ENCODE results near the gene CXCL10. TPM values are rescaled to one million over a fixed set of nuclear protein-coding genes. Genes with fewer than 3 reads are reported as not detected.
"Not testable (repeated sequence)": the region's sequence is repeated elsewhere in the genome, so short reads cannot be mapped to it uniquely, and the experiment has no call there.

CXCL10 gene
- total RNA-seq (2014; rRNA removed; shearing (Covaris generic)), result not detected in 2 replicates

DNA sequence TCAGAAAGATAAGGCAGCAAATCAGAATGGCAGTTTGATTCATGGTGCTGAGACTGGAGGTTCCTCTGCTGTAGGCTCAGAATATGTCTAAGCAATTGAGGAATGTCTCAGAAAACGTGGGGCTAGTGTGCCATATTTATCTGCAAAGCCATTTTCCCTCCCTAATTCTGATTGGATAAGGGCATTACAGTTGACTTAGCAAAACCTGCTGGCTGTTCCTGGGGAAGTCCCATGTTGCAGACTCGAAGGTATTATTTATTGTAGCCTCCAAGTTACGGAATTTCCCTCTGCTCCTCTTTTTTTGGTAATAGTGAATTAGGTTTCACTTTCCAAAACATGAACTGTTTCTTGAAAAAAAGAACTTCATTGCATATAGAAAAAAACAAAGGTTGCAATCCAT is at the start of gene CXCL10:
TSS of gene CXCL10 (minus strand) at position 109 of the 400 bp plus-strand sequence. CDS start at position 43, 66 bp downstream.
- peak; percentile 7 for DNase-seq (ENCODE audit: low spot score)

DNA sequence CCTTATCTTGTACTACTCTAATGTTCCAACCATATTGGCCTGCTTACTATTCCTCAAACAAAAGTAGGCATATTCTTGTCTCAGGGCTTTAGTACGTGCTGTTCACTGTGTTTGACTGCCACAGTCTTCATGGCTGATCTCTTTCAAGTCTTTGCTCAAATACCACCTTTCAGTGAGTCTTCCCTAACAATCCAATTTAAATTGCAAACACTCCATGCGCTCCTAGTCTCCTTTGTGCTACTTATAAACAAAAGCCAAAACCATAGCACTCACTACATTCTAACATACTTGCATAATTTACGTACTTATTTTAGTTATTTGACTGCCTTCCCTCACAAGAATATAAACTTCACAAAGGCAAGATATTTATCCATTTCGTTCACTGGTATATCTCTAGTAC is 49.5 kb upstream of the CXCL10 start:
- no peak for DNase-seq (ENCODE audit: low spot score)

DNA sequence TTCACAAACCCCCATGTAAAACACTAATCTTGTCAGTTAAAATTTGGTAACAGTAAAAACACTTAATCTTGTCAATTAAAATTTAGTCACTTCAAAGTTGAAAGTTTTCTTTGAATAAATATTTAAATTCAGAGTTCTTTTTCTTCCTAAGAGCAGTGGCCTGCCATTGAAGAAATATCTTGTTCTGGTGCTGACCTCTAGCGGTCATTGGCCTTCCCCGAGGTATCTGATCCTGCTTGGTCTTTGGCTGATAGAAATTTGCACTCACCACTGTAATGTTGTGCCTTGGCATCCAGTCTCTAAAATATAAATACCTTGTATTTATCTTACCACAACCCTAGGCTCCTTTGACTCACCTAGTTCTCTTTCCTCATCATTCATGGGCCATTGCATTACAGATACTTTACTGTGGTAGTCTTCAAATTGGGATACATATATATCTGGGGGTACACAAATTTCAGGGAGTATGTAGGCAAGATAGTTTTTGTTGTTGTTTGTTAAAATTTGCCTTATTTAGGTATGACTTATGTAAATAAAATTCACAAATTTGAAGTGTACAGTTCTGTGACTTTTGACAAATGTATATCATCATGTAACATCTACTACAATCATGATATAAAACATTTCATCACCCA is 44.5 kb upstream of the CXCL10 start:
- peak; percentile 55 for DNase-seq (ENCODE audit: low spot score)

DNA sequence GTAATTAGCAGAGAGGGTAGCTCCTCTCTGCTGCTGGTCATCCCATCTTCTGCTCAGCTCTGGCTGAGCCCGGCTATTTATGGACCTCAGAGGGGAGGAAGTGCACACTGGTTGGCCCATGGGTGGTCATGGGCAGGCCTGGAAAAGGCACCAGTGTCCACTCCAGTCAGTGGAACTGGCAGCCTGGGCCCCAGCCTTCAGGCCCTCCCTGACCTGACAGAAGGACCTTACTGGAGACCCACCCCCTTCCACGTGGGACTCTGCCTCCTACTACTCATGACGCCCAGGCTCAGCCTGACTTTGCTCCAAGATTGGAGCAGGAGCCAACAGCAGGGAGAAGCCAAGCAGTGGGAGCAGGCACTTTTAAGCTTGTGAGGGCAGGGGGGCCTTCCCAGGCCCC is 43.2 kb upstream of the CXCL10 start:
- DNase-seq (ENCODE audit: low spot score), result no peak

DNA sequence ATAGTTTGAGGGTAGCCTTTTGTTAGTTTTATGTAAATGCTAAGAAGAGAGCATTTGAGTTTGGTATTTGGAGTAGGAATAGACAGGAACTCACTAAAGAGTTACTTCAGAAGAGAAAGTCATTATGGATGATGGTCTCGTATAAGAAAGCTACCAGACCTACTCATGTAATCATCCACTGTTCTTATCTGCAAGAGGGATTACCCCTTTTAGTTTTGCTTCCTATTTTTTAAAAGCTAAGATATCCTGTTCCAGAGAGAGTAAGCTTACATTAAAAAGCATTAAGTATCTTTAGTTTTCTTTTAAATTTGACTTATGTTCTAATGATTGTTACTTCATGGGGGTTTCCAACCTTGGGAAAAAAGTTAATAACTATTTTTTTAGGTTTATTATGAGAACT is 38.7 kb upstream of the CXCL10 start:
- no peak for DNase-seq (ENCODE audit: low spot score)

DNA sequence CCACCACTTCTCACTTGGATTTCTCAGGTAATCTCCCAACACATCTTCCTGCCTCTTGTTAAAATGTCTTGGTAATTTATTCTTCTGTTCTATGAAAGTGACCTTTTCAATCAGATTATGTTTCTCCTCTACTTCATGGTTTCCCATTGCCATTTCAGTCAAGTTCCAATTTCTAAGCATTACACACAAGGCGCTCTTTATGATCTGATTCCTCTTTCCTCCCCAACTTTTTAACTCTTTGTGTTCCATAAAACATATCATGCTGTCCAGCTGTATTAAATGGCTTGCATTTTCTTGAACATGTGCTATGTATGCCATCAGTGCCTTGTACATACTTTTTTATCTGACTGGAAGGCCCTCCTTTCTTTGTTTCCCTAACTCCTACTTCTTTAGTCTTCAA is 38.1 kb upstream of the CXCL10 start:
- DNase-seq (ENCODE audit: low spot score), result no peak

DNA sequence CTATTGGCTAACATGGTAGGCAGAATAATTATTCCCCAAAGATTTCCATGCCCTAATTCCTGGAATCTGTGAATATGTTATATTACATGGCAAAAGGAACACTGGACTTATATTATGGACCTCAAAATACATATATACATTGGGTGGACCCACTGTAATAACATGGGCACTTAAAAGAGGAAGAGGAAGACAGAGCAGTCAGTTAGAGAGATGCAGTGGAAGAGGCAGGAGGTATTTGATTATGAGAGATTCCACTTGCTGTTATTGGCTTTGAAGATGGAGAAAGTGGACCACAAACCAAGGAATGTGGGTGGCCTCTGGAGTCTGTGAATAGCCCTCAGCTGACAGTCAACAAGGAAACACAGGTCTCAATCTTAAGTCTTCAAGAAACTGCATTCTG is 37.2 kb upstream of the CXCL10 start:
- no peak for DNase-seq (ENCODE audit: low spot score)

DNA sequence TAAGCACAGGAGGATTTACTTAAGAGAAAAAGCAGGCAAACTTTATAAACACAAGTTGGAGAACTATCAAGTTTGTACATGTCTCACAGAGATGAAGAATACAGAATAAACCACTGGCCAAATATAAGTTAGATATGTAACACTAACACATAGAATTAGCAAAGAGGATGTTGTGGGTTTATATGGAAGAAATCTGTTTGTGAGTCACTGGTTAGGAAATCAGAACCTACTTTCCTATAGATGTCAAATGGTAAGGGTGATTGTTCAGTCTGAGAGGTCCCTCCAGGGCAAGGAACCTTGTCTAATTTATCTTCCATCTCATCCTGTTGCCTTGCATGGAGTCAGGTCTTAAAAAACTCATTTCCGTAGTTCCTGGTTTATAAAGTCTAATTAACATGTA is 36.5 kb upstream of the CXCL10 start:
- no peak for DNase-seq (ENCODE audit: low spot score)

DNA sequence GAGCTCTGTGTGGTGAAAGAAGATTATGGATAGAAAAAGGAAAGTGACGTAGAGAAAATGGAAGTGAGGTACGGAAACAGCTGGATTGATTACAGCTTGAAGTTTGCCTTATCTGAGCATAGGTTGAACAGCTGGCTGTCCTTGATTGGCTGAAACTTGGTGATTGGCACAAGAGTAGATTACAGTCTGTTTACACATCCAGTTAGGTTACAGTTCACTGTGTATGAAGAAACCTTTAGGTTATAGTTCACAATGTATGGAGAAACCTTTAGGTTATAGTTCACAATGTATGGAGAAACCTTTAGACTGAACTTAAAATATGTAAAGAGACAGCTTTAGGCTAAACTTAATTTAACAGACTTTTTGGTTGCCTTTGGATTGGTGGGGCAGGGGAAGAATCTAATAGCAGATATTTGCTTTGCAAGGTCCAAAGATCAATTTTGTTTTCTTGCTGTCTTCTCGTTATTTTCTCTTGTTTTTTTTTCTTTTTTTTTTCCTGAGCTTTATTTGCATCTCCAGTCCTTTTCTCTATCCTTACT is 35.7 kb upstream of the CXCL10 start:
- no peak for DNase-seq (ENCODE audit: low spot score)

DNA sequence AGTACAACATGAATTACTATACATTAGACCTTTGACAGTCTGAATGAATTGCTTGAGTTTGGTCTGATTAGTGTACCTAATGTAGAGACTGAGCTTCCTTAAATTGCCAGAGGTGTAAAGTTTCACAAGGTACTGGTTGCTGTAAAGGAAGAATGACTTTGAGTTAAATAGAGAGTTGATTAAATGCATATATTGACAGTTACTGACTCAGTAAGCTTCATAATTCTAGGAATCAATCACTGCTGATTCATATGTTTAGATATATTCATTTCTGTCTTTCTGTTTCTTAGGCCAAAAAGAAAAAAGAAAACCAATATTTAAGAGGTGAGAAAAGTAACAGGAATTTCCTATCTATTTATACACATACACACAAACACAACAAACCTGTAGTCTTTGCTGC is 35.0 kb upstream of the CXCL10 start:
- DNase-seq (ENCODE audit: low spot score), result no peak

DNA sequence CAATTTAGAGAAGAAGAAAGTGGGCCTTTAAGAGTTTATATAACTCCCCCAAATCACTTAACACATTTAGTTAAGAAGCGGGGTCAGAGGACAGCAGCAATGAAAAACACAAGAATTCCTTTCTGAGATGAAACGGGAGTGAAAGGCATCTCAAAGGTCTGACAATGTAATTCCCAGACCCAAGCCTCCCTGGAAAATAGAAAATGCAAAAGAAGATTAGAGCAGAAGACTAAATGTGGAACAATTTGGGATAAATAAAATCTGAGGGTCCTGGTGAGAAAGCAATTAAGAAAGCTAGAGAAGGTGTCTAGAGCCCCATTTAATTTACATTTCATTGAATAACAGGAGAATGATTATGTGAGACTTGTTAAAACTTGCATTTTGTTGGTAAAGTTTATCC is 32.1 kb upstream of the CXCL10 start:
- DNase-seq (ENCODE audit: low spot score), result no peak

DNA sequence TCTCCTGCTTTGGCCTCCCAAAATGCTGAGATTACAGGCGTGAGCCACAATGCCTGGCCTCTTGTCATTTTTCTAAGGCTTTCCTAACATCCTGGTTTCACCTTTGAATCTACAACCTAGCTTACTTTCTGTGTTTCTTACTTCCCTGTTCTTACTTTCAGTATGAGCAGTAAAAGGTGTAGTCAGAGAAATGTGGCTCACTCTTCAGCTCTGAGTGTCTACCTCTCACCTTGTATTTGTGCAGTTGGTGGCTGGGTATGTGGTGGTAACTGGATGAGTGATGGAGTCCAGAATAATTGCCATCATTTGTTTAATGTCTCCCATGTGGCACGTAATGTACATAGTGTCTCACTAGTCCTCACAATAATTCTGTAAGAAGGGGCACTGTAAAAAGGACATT is 31.7 kb upstream of the CXCL10 start:
- DNase-seq (ENCODE audit: low spot score), result no peak

DNA sequence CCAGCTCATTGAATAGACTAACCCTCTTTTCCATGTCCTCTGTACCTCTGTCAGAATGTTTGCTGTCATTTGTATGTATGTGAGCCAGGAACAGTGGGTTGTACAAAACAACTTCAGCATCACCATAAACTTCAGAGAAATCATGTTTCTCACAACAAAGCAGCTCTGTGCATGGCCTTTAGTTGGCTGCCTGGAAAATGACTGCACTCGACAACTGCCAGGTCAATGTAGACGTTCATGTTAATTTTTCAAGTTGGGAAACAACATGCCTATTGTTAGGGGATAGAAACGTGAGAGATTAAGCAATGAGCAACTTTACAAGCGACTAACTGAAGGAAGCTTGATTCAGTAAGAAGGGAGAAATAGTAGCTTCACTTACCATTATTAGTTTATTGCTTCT is 30.4 kb upstream of the CXCL10 start:
- DNase-seq (ENCODE audit: low spot score), result no peak

DNA sequence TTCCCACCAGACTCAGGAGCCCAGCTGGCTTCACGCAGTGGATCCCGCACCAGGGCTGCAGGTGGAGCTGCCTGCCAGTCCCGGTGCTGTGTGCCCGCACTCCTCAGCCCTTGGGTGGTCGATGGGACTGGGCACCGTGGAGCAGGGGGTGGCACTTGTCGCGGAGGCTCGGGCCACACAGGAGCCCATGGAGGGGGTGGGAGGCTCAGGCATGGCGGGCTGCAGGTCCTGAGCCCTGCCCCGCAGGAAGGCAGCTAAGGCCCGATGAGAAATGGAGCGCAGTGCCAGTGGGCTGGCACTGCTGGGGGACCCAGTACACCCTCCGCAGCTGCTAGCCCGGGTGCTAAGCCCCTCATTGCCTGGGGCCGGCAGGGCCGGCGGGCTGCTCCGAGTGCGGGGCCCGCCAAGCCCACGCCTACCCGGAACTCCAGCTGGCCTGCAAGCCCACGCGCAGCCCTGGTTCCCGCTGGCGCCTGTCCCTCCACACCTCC is 27.3 kb upstream of the CXCL10 start:
- not testable (repeated sequence) for DNase-seq (ENCODE audit: low spot score)

DNA sequence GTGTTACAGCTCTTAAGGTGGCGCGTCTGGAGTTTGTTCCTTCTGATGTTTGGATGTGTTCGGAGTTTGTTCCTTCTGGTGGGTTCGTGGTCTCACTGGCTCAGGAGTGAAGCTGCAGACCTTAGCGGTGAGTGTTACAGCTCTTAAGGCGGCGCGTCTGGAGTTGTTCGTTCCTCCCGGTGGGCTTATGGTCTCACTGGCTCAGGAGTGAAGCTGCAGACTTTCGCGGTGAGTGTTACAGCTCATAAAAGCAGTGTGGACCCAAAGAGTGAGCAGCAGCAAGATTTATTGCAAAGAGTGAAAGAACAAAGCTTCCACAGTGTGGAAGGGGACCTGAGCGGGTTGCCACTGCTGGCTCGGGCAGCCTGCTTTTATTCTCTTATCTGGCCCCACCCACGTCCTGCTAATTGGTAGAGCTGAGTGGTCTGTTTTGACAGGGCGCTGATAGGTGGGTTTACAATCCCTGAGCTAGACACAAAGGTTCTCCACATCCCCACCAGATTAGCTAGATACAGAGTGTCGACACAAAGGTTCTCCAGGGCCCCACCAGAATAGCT is 26.6 kb upstream of the CXCL10 start:
- not testable (repeated sequence) for DNase-seq (ENCODE audit: low spot score)

DNA sequence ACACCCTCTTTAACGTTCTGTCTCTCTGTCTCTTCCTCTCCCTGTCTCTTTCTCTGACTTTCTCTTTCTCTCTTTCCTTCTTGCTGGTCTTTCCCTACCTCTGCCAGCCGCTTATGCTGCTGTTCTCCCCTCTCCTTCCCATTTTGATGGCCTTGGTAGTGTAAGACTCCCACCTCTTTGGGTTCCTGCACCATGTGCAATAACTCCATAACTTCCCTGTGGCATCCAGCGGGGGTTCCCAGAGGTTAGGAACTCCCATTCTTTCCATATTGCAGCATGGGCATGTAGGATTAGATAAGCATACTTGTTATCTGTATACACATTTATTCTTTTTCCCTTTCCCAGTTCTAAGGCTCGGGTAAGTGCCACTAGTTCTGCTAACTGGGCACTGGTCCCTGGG is 21.4 kb upstream of the CXCL10 start:
- not testable (repeated sequence) for DNase-seq (ENCODE audit: low spot score)

DNA sequence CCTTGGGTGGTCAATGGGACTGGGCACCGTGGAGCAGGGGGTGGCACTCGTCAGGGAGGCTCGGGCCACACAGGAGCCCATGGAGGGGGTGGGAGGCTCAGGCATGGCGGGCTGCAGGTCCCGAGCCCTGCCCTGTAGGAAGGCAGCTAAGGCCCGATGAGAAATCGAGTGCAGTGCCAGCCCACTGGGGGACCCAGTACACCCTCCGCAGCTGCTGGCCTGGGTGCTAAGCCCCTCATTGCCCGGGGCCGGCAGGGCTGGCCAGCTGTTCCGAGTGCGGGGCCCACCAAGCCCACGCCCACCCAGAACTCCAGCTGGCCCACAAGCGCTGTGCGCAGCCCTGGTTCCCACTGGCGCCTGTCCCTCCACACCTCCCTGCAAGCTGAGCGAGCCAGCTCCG is 20.0 kb upstream of the CXCL10 start:
- not testable (repeated sequence) for DNase-seq (ENCODE audit: low spot score)

DNA sequence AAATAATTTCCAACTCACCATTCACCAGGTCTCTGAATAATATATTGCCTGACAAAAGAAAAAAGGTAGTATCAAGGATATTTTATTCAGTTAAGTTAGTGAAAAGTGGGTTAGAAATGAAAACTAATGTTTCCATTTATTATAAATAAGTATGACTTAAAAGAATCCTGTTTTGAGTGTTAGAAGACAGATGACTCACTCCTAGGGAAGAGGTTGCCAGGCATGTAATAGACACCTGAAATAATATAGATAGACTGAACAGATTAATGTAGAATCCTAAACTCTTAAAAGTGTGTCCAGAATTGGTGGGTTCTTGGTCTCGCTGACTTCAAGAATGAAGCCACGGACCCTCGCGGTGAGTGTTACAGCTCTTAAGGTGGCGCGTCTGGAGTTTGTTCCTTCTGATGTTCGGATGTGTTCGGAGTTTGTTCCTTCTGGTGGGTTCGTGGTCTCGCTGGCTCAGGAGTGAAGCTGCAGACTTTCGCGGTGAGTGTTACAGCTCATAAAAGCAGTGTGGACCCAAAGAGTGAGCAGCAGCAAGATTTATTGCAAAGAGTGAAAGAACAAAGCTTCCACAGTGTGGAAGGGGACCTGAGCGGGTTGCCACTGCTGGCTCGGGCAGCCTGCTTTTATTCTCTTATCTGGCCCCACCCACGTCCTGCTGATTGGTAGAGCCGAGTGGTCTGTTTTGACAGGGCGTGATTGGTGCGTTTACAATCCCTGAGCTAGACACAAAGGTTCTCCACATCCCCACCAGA is 19.1 kb upstream of the CXCL10 start:
- not testable (repeated sequence) for DNase-seq (ENCODE audit: low spot score)

DNA sequence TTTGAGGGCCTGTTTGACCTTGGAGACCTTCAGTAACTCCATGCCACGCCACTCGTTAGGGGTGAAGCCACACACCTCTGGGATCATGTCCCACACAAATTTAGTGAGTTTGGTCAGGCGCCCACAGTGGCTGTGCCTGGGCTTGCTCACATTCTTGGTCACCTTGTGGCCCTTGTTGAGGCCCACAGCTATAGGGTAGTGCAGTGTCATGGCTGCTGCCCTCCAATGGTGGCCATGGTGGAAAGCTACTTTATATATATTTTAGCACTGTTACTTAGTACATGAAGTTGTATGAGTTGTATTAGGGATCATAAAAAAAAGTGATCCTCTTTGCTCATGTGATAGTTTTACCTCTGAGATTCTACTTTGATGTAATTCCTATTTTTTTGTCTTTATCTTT is 13.6 kb upstream of the CXCL10 start:
- no peak for DNase-seq (ENCODE audit: low spot score)

DNA sequence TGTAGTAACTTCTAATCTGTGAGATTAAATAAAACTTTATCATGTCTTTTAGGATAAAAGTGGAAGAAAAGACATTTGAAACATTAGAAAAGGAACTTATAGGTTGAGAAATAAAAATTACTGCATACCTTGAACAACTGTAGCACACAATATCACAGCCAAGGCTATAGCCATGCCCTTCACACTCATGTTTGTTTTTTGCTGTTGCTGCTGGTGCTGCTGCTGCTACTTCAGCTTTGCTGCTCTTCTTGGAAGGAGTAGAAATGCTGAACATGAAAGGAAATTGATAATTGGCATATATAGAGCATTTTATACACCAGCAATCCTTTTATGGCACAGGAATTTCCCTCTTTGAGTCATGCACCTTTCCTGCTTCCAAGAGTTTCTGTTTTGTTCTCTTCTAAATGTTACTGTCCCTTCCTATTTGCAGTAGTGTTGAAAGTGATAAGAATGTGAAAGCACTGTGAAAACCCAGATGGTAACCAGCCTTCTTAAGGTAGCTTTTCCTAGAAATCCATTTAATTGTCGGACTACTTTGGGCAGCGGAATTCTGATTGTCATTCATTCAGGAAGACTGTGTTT is 12.6 kb upstream of the CXCL10 start, which contains the start of gene CXCL11:
TSS of gene CXCL11 (minus strand) at position 272 of the 582 bp plus-strand sequence. CDS start at position 189, 83 bp downstream.
- DNase-seq (ENCODE audit: low spot score), result no peak

DNA sequence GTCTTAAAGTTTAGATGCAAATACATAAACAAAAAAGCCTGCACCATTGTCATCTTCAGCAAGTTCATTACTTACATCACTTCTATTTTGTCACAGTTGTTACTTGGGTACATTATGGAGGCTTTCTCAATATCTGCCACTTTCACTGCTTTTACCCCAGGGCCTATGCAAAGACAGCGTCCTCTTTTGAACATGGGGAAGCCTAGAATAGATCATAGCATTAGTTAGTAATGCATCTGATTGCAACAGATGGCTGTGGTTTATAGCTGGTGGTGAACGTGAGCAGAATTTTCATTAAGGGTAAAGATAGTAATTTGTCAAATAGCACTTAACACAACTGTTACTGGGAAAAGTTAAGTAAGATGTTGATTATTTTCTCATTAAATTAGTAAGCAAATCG is 11.8 kb upstream of the CXCL10 start:
- DNase-seq (ENCODE audit: low spot score), result no peak

DNA sequence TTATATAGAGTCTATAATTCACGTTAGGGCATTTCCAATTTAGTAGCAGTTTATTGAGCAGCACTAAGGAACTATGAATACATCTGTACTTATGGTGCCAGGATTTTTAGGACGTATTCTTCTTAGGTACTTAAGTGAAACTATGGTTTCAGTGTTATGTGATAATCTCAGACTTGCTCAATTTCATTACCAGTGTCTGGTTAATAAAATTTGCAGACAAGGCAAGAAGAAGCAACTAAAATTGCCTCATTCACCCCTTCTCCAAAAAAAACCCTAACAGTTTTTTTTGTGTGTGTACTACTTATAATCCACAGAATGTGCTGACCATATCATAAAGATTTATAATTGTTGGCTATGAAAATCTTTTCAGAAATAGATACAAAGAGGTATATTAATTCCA is 6.0 kb upstream of the CXCL10 start:
- no peak for DNase-seq (ENCODE audit: low spot score)
